HCT116 (cell line): Measurements from ENCODE around the gene SLC4A4. TPM values are rescaled to one million over a fixed set of nuclear protein-coding genes. Genes with fewer than 3 reads are reported as not detected.

Source experiments
- ATAC-seq: fragments of 200-7000 bp; cut with Tn5 transposase; 2 replicates; pipeline ENCODE4 v1.9.1; 2020; ENCODE audit warnings: mild to moderate bottlenecking, moderate library complexity
- BruUV-seq: library from RNA; stranded (reverse); fragments of 400-500 nt; replicated peaks from 2 replicates; lab custom pipeline; 2021; lab: Mats Ljungman, UMichigan
- CTCF ChIA-PET: fragments of 300-600 bp; sonication (Branson Sonifier 250); formaldehyde crosslinking; loops from one replicate; lab custom pipeline; 2021; ENCODE audit warnings: antibody characterized with exemption; lab: Charles Lee
- POLR2A ChIA-PET: fragments of 300-600, 350-600 bp; sonication (Branson Sonifier 250); formaldehyde crosslinking; loops from one replicate; lab custom pipeline; 2021; ENCODE audit warnings: antibody characterized with exemption; lab: Charles Lee
- RAD21 ChIA-PET, 2 experiments: fragments of 300-600 bp; sonication (Branson Sonifier 250); formaldehyde crosslinking; loops; one replicate each; lab custom pipeline; 2023; ENCODE audit warnings: low total read pairs in 2 of 2; ENCODE audit not compliant: uncharacterized antibody in 2 of 2, unreplicated experiment in 2 of 2, low non-redundant PET in 1 of 2; lab: Charles Lee
- DNase-seq: peaks from one replicate; pipeline ENCODE4 v3.0.0-alpha.2; 2010; ENCODE audit warnings: low read depth, low spot score
- H2AFZ ChIP-seq: fragments of 200-600 bp; shearing (Covaris generic), sonication (generic); 2 replicates; pipeline ENCODE4 v1.6.1; 2017; ENCODE audit warnings: low read depth, mixed run types, mixed read lengths, antibody characterized with exemption, low read length; ENCODE audit not compliant: poor library complexity, severe bottlenecking
- H3K27ac ChIP-seq: 2 replicates; pipeline ENCODE4 v1.5.1; 2012; ENCODE audit warnings: low read depth, low read length
- H3K27me3 ChIP-seq: fragments of 200-600 bp; sonication (generic); 2 replicates; pipeline ENCODE4 v1.6.1; 2016; ENCODE audit warnings: mixed run types, low read length, mixed read lengths; ENCODE audit not compliant: insufficient read depth
- H3K36me3 ChIP-seq, 2 experiments: fragments of 200-500 bp in 1 of 2; fragments of 200-600 bp in 1 of 2; sonication (Bioruptor generic) in 1 of 2; sonication (generic) in 1 of 2; 2 replicates each; pipeline versions ENCODE4 v1.5.1 to v1.6.1; 2014 to 2016; ENCODE audit warnings: low read length in 2 of 2, inconsistent platforms in 1 of 2, mixed read lengths in 1 of 2, mixed run types in 1 of 2; ENCODE audit not compliant: insufficient read depth in 2 of 2, control insufficient read depth in 1 of 2
- H3K4me1 ChIP-seq, 2 experiments: fragments of 200-600 bp in 1 of 2; sonication (generic) in 1 of 2; 2 replicates each; pipeline versions ENCODE4 v1.5.1 to v1.6.1; 2012 to 2017; ENCODE audit warnings: low read length in 2 of 2, inconsistent platforms in 1 of 2, mild to moderate bottlenecking in 1 of 2, mixed read lengths in 1 of 2, mixed run types in 1 of 2, moderate library complexity in 1 of 2; ENCODE audit not compliant: insufficient read depth in 2 of 2, control insufficient read depth in 1 of 2
- H3K4me2 ChIP-seq: fragments of 200-600 bp; sonication (generic); 2 replicates; pipeline ENCODE4 v1.6.1; 2017; ENCODE audit warnings: mixed run types, low read length, mixed read lengths
- H3K4me3 ChIP-seq, 2 experiments: fragments of 200-600 bp in 1 of 2; sonication (generic) in 1 of 2; replicated peaks in 1 of 2; 2 replicates each; pipeline ENCODE4 v1.5.1; 2011 to 2016; ENCODE audit warnings: low read length in 2 of 2, control low read depth in 1 of 2, low read depth in 1 of 2, mild to moderate bottlenecking in 1 of 2, mixed read lengths in 1 of 2, mixed run types in 1 of 2
- H3K79me2 ChIP-seq: fragments of 200-600 bp; sonication (generic); 2 replicates; pipeline ENCODE4 v1.6.1; 2017; ENCODE audit warnings: mild to moderate bottlenecking, mixed run types, low read length, moderate library complexity, mixed read lengths; ENCODE audit not compliant: insufficient read depth
- H3K9ac ChIP-seq: fragments of 200-600 bp; sonication (generic); 2 replicates; pipeline ENCODE4 v1.6.1; 2016; ENCODE audit warnings: low read length, mixed read lengths
- H3K9me2 ChIP-seq: fragments of 200-600 bp; sonication (generic), shearing (Covaris generic); 2 replicates; pipeline ENCODE4 v1.6.1; 2017; ENCODE audit warnings: mixed run types, mild to moderate bottlenecking, moderate library complexity; ENCODE audit not compliant: insufficient read depth
- H3K9me3 ChIP-seq, 2 experiments: fragments of 200-500 bp in 1 of 2; fragments of 200-600 bp in 1 of 2; sonication (Bioruptor generic) in 1 of 2; sonication (generic) in 1 of 2; 2 replicates each; pipeline ENCODE4 v1.6.1; 2014 to 2017; ENCODE audit warnings: low read length in 2 of 2, mixed read lengths in 2 of 2, inconsistent platforms in 1 of 2, low read depth in 1 of 2, mild to moderate bottlenecking in 1 of 2, mixed run types in 1 of 2, moderate library complexity in 1 of 2; ENCODE audit not compliant: control insufficient read depth in 1 of 2, insufficient read depth in 1 of 2
- H4K20me1 ChIP-seq: fragments of 200-600 bp; sonication (generic), shearing (Covaris generic); 2 replicates; pipeline ENCODE4 v1.6.1; 2017; ENCODE audit warnings: mixed run types, mild to moderate bottlenecking, moderate library complexity; ENCODE audit not compliant: insufficient read depth
- ATF3 ChIP-seq: IDR thresholded peaks from 2 replicates; pipeline ENCODE4 v1.6.1; 2012
- CBX3 ChIP-seq: IDR thresholded peaks from 2 replicates; pipeline ENCODE4 v1.6.1; 2012; ENCODE audit warnings: low read depth
- CEBPB ChIP-seq: IDR thresholded peaks from 2 replicates; pipeline ENCODE4 v1.6.1; 2012; ENCODE audit warnings: low read depth
- CTCF ChIP-seq, 3 experiments: fragments of 200-600 bp in 1 of 3; sonication (generic) in 1 of 3; IDR thresholded peaks in 2 of 3; conservative IDR thresholded peaks in 1 of 3; 2 replicates each; pipeline ENCODE4 v1.5.1; 2012 to 2017; ENCODE audit warnings: low read depth in 2 of 3, low read length in 2 of 3, antibody characterized with exemption in 1 of 3, borderline replicate concordance in 1 of 3, control low read depth in 1 of 3, mild to moderate bottlenecking in 1 of 3, mixed read lengths in 1 of 3, mixed run types in 1 of 3, moderate library complexity in 1 of 3; ENCODE audit not compliant: insufficient read depth in 1 of 3
- EGR1 ChIP-seq: IDR thresholded peaks from 2 replicates; pipeline ENCODE4 v1.6.1; 2012; ENCODE audit warnings: low read depth
- EZH2 ChIP-seq: fragments of 200-600 bp; sonication (generic); IDR thresholded peaks from 2 replicates; pipeline ENCODE4 v1.6.1; 2017; ENCODE audit warnings: antibody characterized with exemption, mixed run types
- EZH2phosphoT487 ChIP-seq: fragments of 200-600 bp; IDR thresholded peaks from 2 replicates; pipeline ENCODE4 v1.6.1; 2018; ENCODE audit warnings: antibody characterized with exemption, borderline replicate concordance
- FOSL1 ChIP-seq: IDR thresholded peaks from 2 replicates; pipeline ENCODE4 v1.6.1; 2012; ENCODE audit warnings: low read depth
- POLR2A ChIP-seq: IDR thresholded peaks from 2 replicates; pipeline ENCODE4 v1.7.0; 2011; ENCODE audit warnings: borderline replicate concordance; ENCODE audit not compliant: insufficient read depth, insufficient read length; ENCODE audit errors: extremely low read depth
- POLR2AphosphoS5 ChIP-seq: IDR thresholded peaks from 2 replicates; pipeline ENCODE4 v1.6.1; 2011; ENCODE audit warnings: mild to moderate bottlenecking, low read depth, low read length, moderate library complexity
- REST ChIP-seq: IDR thresholded peaks from 2 replicates; pipeline ENCODE4 v1.6.1; 2012; ENCODE audit warnings: low read depth
- SRF ChIP-seq: IDR thresholded peaks from 2 replicates; pipeline ENCODE4 v1.6.1; 2012; ENCODE audit warnings: low read depth
- TCF7L2 ChIP-seq: IDR thresholded peaks from 2 replicates; pipeline ENCODE4 v1.7.0; 2011; ENCODE audit warnings: borderline replicate concordance, inconsistent platforms; ENCODE audit not compliant: insufficient read depth, insufficient read length; ENCODE audit errors: extremely low read depth
- YY1 ChIP-seq: IDR thresholded peaks from 2 replicates; pipeline ENCODE4 v1.6.1; 2011; ENCODE audit warnings: low read length, low read depth, moderate library complexity, mild to moderate bottlenecking; ENCODE audit not compliant: insufficient replicate concordance; ENCODE audit errors: extremely low read depth
- ZBTB33 ChIP-seq: IDR thresholded peaks from 2 replicates; pipeline ENCODE4 v1.6.1; 2011; ENCODE audit warnings: mild to moderate bottlenecking, low read length, moderate library complexity; ENCODE audit not compliant: insufficient replicate concordance; ENCODE audit errors: extremely low read depth
- ZFX ChIP-seq: fragments of 450-650 bp; IDR thresholded peaks from 2 replicates; pipeline ENCODE4 v1.6.1; 2017
- ZNF274 ChIP-seq: fragments of 200-500 bp; sonication (Bioruptor generic); IDR thresholded peaks from 2 replicates; pipeline ENCODE4 v1.6.1; 2014; ENCODE audit warnings: mild to moderate bottlenecking, low read depth, low read length, inconsistent platforms
- intact Hi-C: fragments of 100-400 bp; cut with micrococcal nuclease; formaldehyde crosslinking; loops from 2 replicates; pipeline ENCODE4 v1.10.0; 2022
- total RNA-seq: library from RNA; stranded (reverse); gene quantifications from one replicate; pipeline ENCODE4 v1.2.1, GENCODE V29; 2021; ENCODE audit not compliant: unreplicated experiment

The SLC4A4 gene
- total RNA-seq, 1 experiment from 2014 or later = 0.30 TPM

GRCh38 chr4:71429962-71430361 is 91.1 kb downstream of the SLC4A4 start:
- H3K27ac ChIP-seq = no peak overlapping the region
- no peak overlapping the region for H3K9ac ChIP-seq
- H4K20me1 ChIP-seq = no peaks in the 10 kb centered on the region
- CTCF ChIA-PET = no interaction called here
- H3K36me3 ChIP-seq = no peaks in the 10 kb centered on the region
- no TSS peak for BruUV-seq
- H3K9me2 ChIP-seq = no peaks in the 10 kb centered on the region
- TF ChIP-seq REST = no peak
- no peak for TF ChIP-seq SRF
- no peak for TF ChIP-seq ZFX
- TF ChIP-seq POLR2A = no peak
- no peak for TF ChIP-seq CEBPB
- TF ChIP-seq EZH2 = no peak
- no peak for TF ChIP-seq ATF3
- no peak for TF ChIP-seq ZBTB33
- no peak for TF ChIP-seq CTCF (IDR thresholded peaks at IDR 0.05 in 2 of 3, conservative IDR thresholded peaks at IDR 0.05 in 1 of 3; ENCODE audit: borderline replicate concordance in 1 of 3, insufficient read depth in 1 of 3, low read depth in 2 of 3, low read length in 2 of 3)
- TF ChIP-seq ZNF274 = no peak
- no peak for TF ChIP-seq EGR1
- no peak for TF ChIP-seq EZH2phosphoT487
- no peak for TF ChIP-seq POLR2AphosphoS5
- TF ChIP-seq FOSL1 = no peak
- no peak for TF ChIP-seq YY1
- no peak for TF ChIP-seq TCF7L2
- TF ChIP-seq CBX3 = no peak
- H3K79me2 ChIP-seq = no peaks in the 10 kb centered on the region
- H3K4me1 ChIP-seq = no peaks in the 10 kb centered on the region
- no peaks in the 10 kb centered on the region for H3K27me3 ChIP-seq
- ATAC-seq (no peak), DNase-seq (no peak)
- H3K9me3 ChIP-seq = no peaks in the 10 kb centered on the region
- H3K4me2 ChIP-seq = no peak overlapping the region
- RAD21 ChIA-PET = no interaction called here
- no peak overlapping the region for H3K4me3 ChIP-seq
- intact Hi-C loops = no loop called here
- POLR2A ChIA-PET = no interaction called here
- H2AFZ ChIP-seq = no peak overlapping the region
